KBM-7 (cell line): ENCODE results near the gene SMTN.
"Not testable (repeated sequence)": the region's sequence is repeated elsewhere in the genome, so short reads cannot be mapped to it uniquely, and the experiment has no call there.

ENCODE experiments used
- DNase-seq: peaks from one replicate; pipeline ENCODE4 v3.0.0-alpha.2; 2015
- in situ Hi-C: fragments of 300-500 bp; cut with MboI; formaldehyde crosslinking; loops from 2 replicates; pipeline ENCODE4 v1.14.3; 2020; ENCODE audit warnings: low sequenced_read_pairs, low pct_unique_long_range_greater_than_20kb, mixed read lengths

The SMTN gene

GRCh38 chr22:31080848-31081649 is at the start of gene SMTN:
Gene SMTN, plus strand, starts transcription at chr22:31081318. Its CDS starts 1,941 bp downstream, at chr22:31083259.
- in situ Hi-C loops = no loop called here
- peak; percentile 93 for DNase-seq

GRCh38 chr22:31036671-31037550 is 44.2 kb upstream of the SMTN start:
- in situ Hi-C loops = no loop called here
- no peak for DNase-seq

- in situ Hi-C loops = no loop called here
Measured at GRCh38 chr22:31038686-31039085, 42.4 kb upstream of the SMTN start.

GRCh38 chr22:31039393-31039792 is 41.7 kb upstream of the SMTN start:
- in situ Hi-C loops = no loop called here
- DNase-seq = no peak

More at GRCh38 chr22:31038686-31039085, 42.4 kb upstream of the SMTN start:
- DNase-seq = no peak

- no peak for DNase-seq
- in situ Hi-C loops = no loop called here
Measured at GRCh38 chr22:31040542-31041398, 40.3 kb upstream of the SMTN start.

GRCh38 chr22:31044262-31044861 is 36.8 kb upstream of the SMTN start:
- in situ Hi-C loops = no loop called here
- no peak for DNase-seq

- no peak for DNase-seq
Measured at GRCh38 chr22:31045900-31046538, 35.1 kb upstream of the SMTN start.

GRCh38 chr22:31046539-31047226 is 34.4 kb upstream of the SMTN start:
- DNase-seq = no peak

More at GRCh38 chr22:31045900-31046538, 35.1 kb upstream of the SMTN start:
- in situ Hi-C loops = no loop called here

GRCh38 chr22:31048570-31048969 is 32.5 kb upstream of the SMTN start:
- DNase-seq = no peak
- in situ Hi-C loops = no loop called here

More at GRCh38 chr22:31046539-31047226, 34.4 kb upstream of the SMTN start:
- in situ Hi-C loops = no loop called here

- no peak for DNase-seq
- in situ Hi-C loops = no loop called here
Measured at GRCh38 chr22:31049815-31050420, 31.2 kb upstream of the SMTN start.

- DNase-seq = no peak
- in situ Hi-C loops = no loop called here
Measured at GRCh38 chr22:31055117-31055634, 25.9 kb upstream of the SMTN start.

- DNase-seq = no peak
- in situ Hi-C loops = no loop called here
Measured at GRCh38 chr22:31055635-31056159, 25.4 kb upstream of the SMTN start.

GRCh38 chr22:31056986-31057599 is 24.0 kb upstream of the SMTN start:
- in situ Hi-C loops = no loop called here
- DNase-seq = no peak

- DNase-seq, in situ Hi-C loops: not testable (repeated sequence)
Measured at GRCh38 chr22:31059663-31060062, 21.5 kb upstream of the SMTN start.

GRCh38 chr22:31062566-31063230 is 18.4 kb upstream of the SMTN start:
- no peak for DNase-seq
- in situ Hi-C loops = no loop called here

- DNase-seq = no peak
- in situ Hi-C loops = no loop called here
Measured at GRCh38 chr22:31064369-31064768, 16.7 kb upstream of the SMTN start.
